CD4-positive, alpha-beta T cell treated with Interleukin-12 subunit alpha and Interleukin-12 subunit beta, for 1 hour (primary cell): ENCODE results near the gene EFS.

Source experiments
- DNase-seq: peaks from one replicate; pipeline ENCODE4 v3.0.0-alpha.2; 2020

The EFS gene

DNA sequence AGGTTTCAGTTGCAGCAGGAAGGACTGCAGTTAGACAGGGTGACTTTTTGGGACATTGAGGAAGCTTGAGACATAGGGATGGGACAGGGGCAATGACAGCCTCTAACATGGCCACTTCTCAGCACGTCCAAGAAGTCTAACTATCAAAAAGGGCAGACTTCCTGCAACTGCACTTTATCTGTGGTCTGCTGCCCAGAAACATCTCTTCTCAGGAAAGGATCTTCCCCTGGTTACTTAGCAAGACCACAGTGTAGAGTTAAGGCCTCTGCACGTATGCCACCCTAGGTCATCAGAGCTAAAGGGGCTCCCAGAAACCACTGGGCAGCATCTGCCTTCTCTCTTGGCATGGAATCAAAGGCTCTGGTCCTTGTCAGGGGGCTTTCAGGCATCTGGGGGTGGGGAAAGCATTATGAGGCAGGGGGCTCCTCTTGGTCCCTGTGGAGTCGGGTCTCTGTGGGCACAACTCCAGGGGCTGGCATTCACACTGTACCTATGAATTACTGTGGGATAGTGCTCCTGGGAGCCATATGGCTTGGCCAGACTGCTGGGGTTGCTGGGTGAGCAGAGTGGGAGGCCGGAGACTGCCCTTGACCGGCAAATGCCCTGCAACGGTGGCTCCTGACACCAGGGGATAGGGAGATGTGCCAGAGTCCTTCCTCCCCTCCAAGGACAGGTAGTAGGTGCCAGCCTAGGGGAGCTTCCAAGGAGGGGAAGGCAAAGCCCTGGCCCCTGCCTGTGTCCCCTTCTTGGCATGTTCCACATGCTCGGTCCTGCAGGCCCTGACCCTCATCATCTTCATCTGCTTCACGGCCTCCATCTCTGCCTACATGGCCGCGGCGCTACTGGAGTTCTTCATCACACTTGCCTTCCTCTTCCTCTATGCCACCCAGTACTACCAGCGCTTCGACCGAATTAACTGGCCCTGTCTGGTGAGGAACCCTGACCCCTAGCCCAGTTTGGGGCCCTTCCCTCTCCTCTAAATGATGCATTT lies 12.9 kb upstream of the EFS start:
- no peak for DNase-seq

DNA sequence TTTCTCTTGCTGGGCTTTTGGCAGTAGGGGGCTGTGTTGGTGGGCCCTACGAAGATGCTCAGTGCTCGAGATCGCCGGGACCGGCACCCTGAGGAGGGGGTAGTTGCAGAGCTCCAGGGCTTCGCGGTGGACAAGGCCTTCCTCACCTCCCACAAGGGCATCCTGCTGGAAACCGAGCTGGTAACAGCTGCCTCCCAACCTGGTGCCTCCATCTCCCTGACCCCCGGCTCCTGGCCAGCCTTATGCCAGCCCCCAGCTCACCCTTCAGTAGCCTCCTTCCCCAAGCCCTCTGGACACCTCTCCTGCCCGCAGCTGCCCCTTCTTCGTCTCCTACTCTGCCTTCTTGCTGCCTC lies 12.2 kb upstream of the EFS start:
- no peak for DNase-seq

DNA sequence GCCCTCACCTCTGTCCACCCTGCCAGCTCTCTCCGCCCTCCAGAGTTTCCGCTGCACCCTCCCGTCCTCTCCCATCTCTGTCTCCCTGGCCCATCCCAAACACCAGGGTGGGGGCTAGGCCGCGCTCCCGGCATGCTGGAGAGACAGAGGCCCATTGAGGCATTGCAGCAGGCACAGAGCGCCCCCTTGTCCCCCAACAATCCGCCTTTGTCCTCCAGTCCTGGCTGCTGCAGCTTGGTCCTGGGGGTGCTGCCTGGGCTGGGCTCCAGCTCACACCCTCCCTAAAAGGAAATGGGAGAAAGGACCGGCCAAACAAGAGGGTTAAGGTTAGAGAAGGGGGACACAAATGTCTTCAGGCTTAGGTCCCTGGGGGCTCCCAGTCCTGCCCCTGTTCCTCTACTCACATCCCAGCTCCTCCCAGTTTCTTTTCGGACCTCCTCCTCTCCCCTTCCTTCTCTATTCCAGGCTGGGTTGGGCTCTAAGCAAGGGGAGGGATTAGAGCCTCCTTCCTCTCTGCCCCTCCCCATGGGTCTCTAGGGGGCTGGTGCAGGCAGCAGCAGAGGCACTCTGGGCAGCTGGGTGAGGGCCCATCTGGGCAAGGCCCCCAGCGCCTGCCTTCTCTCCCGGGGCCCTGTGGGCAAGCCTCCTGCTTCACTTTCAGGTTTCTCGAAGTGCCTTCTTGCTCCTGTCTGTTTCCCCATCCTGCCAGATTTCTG lies 11.7 kb upstream of the EFS start, which contains the start of gene CMTM5:
CMTM5 (plus strand) TSS at position 565 of the 716 bp plus-strand sequence. CDS start 206 bp downstream, outside the sequence.
- no peak for DNase-seq

DNA sequence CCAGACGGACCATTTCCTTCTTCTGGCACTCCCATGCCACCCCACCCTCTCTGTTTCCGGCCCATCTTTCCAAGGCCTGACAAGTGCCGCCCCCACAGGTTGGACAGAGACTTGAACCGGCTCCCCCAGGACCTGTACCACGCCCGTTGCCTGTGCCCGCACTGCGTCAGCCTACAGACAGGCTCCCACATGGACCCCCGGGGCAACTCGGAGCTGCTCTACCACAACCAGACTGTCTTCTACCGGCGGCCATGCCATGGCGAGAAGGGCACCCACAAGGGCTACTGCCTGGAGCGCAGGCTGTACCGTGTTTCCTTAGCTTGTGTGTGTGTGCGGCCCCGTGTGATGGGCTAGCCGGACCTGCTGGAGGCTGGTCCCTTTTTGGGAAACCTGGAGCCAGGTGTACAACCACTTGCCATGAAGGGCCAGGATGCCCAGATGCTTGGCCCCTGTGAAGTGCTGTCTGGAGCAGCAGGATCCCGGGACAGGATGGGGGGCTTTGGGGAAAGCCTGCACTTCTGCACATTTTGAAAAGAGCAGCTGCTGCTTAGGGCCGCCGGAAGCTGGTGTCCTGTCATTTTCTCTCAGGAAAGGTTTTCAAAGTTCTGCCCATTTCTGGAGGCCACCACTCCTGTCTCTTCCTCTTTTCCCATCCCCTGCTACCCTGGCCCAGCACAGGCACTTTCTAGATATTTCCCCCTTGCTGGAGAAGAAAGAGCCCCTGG lies 10.7 kb upstream of the EFS start:
- DNase-seq, result no peak

DNA sequence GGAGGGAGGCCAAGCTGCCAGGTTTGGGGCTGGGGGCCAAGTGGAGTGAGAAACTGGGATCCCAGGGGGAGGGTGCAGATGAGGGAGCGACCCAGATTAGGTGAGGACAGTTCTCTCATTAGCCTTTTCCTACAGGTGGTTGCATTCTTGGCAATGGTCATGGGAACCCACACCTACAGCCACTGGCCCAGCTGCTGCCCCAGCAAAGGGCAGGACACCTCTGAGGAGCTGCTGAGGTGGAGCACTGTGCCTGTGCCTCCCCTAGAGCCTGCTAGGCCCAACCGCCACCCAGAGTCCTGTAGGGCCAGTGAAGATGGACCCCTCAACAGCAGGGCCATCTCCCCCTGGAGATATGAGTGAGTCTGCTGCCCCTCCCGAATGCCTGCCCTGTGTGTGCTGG lies 8.1 kb upstream of the EFS start:
- DNase-seq, result no peak

DNA sequence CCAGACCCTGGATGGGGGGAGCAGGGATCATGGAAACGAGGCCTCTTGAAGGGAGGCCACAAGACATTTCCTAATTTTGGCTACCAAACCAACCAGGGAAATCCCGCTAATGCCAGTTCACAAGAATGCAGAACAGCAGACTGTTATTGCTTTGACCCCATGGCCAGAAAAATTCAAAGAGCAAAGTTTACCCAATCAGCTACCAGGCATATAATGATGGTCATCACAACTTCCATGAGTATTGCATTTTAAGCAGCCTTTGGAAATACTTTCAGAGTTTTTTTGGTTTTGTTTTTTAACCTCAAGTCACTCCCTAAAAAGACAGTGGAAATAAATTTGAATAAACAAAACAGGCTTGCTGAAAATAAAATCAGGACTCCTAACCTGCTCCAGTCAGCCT lies 7.5 kb upstream of the EFS start, which contains the start of gene IL25:
IL25 (plus strand) TSS at position 301 of the 400 bp plus-strand sequence.
- no peak for DNase-seq

DNA sequence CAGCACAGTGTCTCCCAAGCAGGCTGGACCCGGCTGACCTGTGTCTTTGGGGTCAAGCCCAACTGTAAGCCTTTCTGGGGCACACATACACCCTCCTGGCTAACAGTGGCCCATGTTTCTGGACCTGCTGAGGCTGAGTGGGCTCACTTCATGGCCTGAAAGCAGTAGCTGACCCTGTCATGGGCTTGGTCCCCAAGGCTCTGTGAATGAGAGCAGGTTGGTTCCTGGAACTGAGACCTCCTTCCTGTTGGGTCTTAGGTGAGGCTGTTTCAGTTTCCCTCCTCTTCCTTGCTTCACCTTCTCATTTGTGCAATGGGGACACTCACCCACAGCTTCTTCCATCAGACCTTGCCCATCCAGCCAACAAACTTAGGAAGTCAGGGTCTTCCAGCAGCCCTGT lies 6.9 kb upstream of the EFS start:
- no peak for DNase-seq

DNA sequence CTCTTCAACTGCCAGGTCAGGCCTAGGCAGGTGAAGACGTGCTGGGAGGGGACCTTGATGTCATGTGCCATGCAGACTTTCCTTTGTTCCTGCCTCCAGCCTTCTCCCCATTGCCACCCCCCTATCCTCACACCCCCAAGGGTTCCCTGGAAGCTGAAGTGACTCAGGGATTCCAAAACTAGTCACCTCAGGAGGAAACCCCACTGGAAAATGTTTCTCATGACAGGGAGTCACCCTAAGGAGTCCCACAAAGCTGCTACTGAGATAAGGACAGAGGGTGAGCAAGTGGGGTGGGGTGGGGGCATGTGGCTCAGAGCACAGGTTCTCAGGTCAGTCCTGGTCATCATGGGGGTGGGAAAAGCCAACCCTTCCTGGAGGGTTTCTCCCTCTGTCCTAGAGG lies 5.2 kb upstream of the EFS start:
- no peak for DNase-seq

DNA sequence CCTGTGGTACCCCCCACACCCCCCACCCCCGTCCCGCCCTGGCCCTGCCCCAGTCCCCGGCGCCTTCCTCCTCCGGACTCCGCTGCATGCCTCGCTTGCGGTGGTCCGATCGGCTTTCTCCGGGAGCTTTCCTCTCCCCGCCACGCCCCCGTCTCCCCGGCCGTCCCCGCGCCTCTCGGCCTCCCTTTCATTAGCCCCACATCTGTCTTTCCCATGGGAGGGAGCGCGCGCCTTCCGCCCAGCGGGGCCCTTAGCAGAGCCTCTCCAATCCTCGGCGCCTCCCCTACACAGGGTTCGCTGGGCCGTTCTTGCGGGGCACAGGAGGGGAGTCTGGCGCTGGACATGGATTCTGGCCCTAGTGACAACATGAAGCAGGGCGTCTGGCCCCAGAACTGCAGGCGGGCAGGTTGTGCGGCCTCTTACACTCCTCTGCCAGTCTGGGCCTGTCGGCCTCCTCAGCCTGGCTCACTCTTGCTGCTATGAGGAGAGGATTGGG lies 1.5 kb upstream of the EFS start:
- no peak for DNase-seq

DNA sequence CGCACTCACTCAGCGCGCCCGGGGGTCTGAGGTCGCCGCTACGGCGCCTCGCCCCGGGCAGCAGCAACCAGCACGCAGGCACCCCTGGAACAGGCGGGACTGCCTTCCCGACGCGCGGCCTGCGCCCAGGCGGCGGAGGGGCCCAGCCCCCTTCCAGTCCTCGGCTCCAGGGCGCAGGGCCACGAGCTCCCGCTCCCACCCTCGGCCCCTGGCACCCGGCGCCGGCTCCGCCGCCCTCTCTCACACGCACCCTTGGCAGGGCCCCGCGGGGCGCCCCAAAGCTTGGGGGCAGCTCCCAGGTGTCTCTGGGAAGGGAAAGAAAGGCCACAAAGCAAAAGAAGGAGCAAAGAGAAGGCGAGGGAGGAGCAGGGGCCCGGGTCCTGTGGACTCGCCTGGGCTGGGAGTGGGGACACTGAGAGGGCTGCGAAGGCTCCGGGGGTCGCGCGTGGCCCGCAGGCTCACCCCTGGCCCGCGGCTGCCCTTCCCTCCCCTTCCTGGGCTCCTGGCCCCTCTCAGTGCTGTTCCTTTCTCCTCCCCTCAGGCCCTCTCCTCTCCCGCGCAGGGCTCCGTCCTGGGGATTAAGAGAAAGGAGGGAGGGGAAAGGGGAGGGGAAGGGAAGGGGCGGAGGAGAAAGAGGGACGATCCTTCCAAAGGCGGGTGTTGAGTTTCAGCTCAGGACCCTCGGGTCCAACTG lies 907 bp upstream of the EFS start:
- DNase-seq, result no peak

DNA sequence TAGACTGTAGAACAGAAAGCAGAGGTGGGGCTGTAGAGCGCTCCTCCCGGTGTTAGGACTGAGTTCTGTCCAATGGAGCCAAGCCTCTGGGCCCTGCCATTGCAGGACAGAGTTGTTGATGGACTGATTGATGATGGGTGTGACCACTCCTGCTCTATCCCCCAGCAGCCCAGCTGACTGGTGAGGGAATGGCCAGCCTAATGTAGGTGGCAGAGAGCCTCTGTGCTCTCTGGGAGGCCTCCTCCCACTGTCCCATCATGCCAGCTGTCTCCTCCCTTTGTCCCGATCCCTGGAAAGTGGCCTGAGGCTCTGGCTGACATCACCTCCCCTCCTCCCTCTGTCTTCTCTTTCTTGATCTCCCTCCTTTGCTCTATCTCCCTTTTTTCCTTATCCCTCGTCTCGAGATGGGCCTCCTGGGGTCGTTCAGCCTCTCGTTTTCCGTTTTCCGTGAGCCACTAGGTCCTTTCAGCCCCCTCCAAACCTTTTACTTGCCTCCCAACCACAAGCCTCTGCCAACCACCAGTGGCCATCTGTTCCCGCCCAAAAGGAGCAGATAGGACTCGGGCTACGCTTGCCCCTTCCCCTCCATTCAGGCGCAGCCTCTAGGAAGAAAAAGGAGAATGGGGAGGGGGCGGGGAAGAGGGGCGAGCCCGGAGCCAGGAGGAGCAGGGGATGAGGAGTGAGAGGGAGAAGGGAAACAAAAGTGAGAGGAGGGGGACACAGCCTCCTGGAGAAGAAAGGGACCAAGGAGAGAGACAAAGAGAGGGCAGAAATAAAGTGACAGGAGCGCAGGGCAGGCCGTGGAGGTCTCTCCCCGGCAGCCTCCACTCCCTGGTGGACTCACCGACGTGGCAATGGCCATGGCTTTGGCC lies 572 bp downstream of the EFS start:
- DNase-seq, result no peak

DNA sequence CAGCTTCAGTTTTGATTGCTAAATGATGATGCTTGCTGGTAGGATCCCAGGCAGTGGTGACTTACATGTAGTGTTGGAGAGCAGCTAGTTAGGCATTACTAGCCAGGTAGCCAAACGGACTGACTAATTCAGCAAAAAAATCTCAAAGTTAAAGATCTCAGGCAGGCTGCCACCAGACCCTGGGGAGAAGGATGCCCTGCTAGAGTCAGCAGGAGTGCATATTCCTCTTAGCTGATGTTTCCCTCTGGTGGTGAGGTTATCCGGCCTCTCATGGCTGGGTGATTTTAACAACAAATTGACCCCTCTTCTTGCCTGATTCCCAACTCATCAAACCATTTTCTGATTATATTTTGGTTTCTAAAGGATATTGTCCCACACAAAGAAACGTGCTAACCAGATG lies 2.8 kb downstream of the EFS start:
- DNase-seq, result no peak

DNA sequence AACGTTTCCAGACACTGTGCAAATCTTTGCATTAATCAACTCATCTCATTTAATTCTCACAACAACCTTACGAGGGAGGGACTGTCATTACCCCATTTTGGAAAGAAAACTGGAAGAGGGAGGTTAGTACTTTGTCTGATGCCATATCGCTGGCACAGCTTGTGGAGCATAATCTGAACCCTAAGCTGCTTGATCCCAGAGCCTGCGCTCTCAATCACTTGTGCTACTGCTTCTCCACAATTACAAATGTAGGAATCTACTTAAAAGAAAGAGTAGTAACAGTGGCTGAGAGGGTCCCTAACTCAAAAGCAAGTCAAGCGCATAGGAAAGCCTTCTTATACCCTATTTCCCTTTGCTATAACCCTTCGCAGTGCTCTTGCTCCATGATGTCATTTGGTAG lies 3.2 kb downstream of the EFS start:
- DNase-seq, result no peak

DNA sequence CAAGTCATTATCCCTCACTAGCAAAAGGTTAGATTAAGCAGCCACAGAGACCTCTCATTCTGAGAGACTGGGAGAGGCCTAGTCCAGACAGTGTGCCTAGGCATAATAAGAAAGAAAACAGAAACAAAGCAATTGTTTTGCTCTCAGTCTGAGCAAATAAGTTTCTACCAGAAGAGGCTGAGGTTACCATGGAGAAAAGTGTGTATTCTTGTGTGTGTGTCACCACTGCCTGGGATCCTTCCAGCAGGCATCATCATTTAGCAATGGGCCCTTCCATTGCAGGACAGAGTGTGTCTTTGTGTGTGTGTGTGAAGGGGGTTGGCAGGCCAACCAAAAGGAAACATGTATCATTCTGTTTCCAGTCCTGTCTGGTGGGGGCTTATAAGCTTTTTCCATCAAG lies 3.7 kb downstream of the EFS start:
- DNase-seq, result no peak

DNA sequence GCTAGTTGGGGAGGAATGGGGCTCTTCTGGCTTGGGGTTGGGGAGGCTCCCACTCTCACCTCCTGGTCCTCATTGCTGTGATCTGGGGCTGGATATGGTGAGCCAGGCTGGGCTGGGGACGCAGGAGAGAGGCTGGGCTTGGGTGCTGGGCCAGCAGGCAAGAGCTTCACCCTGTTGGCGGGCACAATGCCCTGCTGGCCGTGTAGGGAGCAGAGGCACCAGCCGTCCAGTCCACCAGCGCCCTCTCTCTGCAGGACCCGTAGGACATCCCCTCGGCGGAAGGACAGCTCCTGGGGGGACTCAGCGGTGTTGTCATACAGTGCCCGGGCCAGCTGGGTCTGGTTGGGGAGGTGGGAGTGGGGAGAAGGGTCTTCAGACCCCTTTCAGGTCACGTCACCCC lies 4.5 kb downstream of the EFS start:
- no peak for DNase-seq

DNA sequence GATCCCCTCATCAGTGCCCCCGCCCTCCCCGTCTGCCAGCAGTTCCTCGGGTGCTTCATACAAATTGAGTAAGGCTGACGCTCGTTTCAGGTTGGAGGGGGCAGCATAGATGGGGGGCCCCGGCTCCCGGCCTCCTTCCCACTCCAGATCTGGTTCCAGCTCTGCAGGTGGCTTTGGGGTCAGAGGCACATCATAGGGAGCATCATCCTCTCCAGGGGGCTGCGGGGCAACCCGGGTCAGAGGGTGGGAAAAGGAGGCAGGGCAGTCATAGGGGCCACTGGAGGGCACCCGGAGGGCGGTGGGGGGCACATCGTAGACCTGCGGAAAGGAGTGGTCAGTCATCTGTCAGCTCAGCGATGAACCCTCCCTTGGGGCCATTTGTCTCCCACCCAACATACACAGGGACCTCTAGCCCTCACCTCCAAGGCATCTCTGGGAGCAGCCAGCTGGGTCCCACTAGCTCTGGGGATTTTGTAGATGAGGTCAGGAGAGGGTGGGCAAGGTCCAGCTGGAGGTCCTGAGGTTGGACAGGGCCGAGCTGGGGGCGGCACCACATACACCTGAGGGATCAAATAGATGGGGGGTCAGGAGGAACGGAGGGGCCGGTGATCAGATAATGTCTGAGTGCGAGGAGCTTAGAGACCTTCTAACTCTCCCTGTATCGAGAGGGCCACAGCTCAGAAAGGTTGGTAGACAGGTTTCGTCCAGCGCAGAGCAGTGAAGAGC lies 5.1 kb downstream of the EFS start:
- no peak for DNase-seq

DNA sequence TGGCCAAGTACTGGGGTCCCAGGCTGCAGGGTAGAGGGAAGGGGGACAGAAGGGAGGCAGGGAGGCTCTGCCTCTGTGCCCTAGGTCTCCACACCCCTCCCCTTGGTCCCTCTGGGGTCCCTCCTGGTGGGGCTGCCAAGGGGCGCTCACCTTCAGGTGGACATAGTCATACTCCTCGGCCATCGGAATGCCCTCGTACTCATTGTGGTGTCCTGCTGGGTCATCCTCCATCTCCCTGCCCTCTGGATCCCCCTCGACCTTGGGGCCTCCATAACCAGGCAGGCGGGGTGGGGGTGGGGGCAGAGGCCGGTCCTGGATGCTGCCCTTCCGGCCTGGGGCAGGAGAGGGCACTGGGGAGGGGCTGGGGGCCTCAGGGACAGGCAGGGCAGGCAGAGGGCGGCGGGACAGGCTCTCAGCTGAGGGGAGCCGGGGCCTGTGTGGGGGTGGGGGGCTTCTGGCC lies 5.8 kb downstream of the EFS start:
- no peak for DNase-seq

DNA sequence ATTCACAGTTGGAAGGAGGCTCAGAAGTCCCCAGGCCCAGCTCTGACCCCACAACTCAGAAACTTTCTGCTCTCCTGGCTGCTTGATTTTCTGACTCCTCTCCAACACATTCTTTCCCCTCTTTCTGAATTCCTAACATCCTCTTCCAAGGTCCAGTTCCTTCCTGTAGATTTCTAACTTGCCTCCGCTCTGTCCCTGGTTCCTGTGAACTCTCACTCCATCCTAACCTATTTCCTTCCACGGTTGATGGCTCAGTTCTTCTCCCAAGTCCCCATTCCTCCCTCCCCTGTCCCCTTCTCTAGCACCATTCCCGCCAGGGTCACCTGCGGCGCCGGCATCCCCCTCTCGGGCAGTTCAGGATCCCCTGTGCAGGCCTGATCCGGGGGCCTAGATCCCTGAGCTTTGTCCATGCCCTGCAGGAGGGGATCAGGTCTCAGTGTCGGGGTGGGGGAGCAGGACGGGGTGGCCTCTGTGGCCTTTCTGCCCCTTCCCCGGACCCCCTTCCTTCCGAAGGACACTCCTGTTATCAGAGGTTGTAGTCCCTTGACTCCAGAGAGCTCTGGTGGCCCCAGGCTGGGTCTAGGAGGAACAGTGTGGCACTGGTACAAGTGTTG lies 6.3 kb downstream of the EFS start:
- no peak for DNase-seq

DNA sequence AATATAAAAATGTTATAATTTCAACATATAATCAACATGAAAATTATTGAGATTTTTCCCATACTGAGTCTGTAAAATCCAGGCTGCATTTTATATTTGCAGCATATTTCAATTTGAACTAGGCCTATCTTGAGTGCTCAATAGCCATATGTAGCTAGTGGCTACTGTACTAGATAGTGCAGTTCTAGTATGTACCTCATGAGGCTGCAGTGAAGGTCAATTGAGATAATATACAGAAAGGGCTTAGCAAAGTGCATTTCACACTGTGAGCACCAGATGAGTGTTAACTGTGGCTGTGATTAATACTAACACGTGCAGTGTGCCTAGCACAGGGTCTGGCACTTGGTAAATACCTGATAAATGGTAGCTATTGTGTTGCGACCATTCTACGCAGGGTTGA lies 6.9 kb downstream of the EFS start:
- no peak for DNase-seq

DNA sequence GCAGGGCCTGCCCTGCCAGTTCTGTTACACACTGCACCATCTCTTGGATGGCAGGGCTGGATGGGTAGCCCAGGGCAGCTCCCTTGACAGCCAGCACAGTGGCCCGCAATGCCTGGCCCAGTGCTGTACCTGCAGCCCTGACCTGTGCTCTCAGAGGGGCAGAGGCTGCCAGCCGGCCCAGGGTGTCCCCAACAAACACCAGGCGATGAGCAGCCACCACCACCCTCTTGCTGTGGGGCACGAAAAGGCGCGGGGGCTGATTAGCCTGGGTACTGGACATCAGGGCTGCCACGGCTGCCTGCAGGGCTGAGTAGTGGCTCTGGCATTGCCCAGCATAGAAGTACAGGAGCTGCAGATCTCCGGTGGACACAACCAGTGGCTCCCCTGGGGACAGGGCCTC lies 7.7 kb downstream of the EFS start:
- DNase-seq, result no peak
